Limb (tissue), 2 donors: ENCODE results near the gene SPRED2.

Experiments
- DNase-seq, 2 donors: peaks; one replicate each; pipeline ENCODE4 v3.0.0-alpha.2; 2016; ENCODE audit errors: extremely low spot score in 2 of 2

SPRED2 gene

DNA sequence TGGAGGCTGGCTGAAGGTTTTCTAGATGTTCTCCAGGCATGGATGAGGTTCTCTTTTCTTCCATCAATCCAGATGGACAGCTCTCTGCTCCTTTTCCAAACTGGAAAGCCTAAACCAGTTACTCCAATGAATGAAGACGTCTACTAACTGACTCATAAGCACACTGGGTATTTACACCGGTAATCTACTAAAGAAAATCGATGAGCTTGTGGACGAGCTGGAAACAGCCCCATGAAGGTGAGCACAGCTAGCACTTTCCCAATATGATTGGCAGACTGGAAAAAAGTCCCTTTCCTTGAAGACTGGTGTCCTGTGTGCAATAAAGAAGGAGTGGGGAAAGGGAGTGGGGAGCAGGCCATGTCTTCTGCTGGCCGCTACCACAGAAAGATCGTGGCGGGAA lies 120.8 kb downstream of the SPRED2 start:
- no peak for DNase-seq

GRCh38 chr2:65311049-65311448 lies 121.3 kb downstream of the SPRED2 start:
- no peak for DNase-seq

- DNase-seq: no peak
Measured at GRCh38 chr2:65309699-65310098, 122.7 kb downstream of the SPRED2 start.

GRCh38 chr2:65305934-65306333 lies 126.5 kb downstream of the SPRED2 start:
- no peak for DNase-seq

- peak; percentile 62 to 67 for DNase-seq
Measured at GRCh38 chr2:65300761-65301711, 131.4 kb downstream of the SPRED2 start.

DNA sequence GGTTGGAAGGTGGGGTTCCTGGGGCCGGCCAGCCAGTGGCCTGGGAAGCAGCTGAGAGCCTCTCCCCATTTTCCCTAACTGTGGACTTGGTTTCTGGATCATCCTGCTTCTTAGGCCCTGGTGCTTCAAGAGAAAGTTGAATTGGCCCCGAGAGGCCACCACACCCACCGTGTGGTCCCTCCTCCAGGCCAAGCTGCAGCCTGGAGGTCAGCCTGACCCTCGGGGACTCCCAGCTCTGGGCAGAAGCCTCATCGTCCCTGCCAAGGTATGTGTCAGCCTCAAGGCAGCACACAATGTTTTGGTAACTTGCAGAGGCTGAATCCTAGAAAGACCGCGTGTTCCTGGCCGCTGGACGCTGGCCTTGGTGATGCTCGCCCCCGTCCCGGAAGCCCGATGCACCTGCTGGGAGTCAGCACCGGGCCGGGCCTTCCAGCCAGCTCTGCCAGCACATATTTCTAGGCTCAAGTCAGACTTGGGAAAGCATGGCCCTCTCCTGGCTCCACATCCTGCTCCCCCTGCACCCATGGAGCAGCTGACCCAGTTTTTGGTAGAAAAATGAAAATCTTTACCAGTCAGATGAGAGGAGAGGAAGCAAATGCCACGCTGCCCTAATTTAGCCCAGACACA lies 132.2 kb downstream of the SPRED2 start:
- DNase-seq: peak in 1 of 2 donors; percentile 32

- DNase-seq: no peak
Measured at GRCh38 chr2:65299246-65299645, 133.2 kb downstream of the SPRED2 start.

DNA sequence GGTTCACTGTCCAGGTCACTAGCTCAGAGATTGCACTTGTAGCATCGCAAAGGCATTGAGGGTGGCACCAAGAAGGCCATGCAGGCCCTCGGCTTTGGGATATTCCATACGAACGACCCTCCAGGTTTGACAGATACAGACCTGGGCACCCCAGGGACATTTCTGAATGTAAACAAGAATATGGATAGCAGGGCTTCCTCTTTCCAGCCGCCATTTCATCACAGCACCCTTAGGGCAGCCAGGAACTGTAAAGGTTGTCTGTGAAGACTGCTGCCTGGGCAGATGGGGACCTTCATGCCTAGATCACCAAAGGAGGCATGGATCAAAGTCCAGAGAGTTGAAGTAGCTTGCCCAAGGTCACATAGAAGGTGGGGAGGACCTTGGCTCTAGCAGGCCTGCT lies 134.3 kb downstream of the SPRED2 start:
- no peak for DNase-seq

DNA sequence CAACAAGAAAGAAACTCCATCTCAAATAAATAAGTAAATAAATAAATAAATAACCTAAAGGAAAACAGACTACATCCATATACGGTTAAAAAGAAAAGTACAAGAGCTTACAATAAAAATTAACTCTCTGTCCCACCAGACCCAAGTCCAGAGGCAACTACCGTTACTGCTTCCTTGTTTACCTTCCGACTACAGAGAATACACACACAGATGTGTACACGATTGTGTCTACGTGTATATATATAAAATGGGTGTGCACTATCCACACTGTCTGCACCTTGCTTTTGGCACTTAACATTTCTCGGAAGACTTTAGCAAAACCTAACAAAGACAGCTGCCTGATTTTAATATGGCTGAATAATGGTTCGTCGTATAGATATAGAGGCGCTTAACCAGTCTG lies 134.9 kb downstream of the SPRED2 start:
- no peak for DNase-seq

DNA sequence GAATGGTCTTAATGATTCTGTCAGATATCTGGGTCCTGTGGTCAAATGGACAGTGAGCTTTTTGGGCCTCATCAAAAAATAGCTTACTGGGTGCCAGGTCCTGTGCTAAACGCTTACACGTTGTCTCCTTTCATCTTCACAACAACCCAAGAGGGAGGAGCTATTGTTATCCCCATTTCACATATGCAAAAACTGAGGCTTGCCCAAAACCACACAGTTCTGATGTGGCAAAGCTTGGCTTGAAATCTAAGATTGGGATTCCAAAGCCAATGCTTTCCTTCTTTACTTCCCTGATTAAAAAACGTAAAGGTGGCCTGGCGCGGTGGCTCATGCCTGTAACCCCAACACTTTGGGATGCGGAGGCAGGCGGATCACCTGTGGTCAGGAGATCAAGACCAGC lies 135.4 kb downstream of the SPRED2 start:
- no peak for DNase-seq

- DNase-seq: no peak
Measured at GRCh38 chr2:65294701-65295100, 137.7 kb downstream of the SPRED2 start.

DNA sequence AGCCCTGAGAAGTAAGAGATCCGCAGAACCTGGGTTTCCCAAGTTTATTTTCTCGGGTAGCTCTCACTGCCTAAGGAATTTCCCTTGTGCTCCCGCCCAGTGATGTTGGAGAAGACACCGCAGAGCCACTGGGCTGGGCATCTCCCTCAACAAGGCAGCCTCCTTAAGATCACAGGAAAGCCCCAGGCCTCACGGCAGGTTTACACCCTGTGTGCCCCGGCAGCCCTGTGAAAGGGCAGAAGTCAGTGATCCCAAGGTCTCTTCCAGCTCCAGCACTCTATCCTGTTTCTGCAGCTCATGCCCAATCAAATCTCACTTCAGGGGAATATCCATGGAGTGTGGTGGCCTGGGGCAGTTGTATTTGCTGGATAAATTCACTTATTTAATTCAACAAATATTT lies 138.3 kb downstream of the SPRED2 start:
- no peak for DNase-seq

DNA sequence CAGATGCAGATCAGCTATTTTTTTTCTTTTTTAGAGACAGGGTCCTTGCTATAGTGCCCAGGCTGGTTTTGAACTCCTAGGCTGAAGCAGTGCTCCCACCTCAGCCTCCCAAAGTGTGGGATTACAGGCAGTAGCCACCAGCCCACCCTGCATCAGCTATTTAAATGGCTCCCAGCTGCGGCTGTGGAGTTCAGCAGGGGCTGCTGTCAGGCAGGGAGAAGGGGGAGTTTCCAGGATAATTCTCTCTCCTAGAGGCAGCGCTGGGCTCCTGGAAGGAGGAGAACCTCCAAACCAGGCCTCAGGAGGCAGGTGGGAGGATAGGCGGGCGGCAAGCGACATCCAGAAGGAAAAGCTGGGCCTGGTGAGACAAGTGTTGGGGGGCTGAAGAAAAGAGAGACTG lies 139.0 kb downstream of the SPRED2 start:
- no peak for DNase-seq

DNA sequence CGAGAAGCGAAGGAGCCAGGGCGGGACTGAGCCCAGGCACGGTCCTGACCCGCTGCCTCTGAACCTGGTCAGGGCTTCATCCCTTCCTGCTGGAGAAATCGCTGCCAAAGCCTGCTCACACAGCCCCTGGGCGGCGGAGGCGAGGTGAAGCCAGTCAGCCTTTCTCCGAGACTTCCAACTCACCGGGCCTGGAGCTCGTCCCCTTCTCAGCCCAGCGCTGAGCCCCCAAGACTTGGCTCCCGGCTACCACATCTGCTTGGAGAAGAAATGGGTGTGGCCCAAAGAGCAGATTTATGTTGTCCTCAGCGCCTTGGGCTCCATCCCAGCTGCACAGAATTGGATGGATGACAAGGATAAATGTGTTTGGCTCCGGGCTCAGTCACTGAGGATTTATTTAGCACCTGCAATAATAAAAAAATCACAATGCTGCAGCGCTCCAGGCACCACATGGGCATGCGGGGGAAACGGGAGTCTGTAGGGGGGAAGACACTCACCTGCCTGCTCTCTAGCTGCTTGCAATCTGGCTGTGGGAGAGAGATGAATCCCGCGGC lies 139.9 kb downstream of the SPRED2 start:
- peak; percentile 63 to 84 for DNase-seq

DNA sequence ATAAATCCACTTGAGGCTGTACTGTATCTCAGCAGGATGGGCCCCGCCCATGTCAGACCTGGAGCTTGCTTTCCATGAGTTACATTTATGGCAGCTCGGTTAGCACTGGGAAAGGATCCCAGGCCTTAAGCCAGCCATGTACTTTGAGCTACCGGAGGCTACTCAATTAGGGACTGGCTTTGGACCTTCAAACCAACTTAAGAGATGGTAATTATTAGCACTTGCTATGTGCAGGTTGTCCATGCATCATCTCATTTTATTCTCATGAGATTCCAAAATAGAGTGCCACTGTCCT lies 140.3 kb downstream of the SPRED2 start:
- DNase-seq: peak in 1 of 2 donors; percentile 7

DNA sequence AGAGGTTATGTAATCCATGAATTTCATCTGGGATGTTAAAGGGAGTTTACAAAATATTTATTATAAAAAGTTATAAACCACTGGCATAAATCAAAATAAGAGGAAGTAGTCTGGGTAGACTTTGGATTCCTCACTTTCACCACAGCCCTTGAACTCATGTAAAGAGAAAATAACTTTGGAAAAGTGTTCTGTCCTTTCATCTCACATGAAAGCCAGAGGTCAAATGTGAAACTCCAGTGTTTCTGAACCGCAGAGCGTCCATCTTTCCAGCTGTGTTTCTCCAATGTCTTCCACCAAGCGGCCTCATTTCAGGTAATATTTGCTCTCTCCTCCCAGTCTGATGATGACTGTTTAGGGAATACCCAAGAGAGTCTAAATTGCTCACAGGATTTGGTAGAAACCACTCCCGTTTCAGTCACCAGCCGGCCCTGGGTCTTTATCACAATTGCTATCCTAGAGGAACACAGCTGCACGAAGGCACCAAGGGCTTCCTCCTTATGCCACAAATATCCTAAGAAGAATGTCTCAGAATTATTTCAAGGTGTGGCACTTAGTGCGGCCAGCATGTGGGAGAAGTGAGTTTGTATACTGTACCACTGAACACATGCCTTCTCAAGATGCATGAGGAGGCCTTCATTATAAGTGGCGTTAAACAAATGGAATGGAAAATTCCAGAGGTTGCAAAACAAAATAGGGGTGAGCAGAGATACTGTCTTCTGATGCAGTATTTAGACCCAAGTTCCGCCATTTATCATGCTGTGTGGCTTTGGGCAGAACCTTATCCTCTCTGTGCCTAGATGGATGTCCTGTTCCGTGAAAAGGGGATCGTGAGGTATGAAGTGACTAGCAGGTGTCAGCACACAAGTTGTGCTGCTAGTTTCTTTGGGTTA lies 140.9 kb downstream of the SPRED2 start:
- DNase-seq: no peak

GRCh38 chr2:65287364-65287763 lies 145.0 kb downstream of the SPRED2 start:
- no peak for DNase-seq

DNA sequence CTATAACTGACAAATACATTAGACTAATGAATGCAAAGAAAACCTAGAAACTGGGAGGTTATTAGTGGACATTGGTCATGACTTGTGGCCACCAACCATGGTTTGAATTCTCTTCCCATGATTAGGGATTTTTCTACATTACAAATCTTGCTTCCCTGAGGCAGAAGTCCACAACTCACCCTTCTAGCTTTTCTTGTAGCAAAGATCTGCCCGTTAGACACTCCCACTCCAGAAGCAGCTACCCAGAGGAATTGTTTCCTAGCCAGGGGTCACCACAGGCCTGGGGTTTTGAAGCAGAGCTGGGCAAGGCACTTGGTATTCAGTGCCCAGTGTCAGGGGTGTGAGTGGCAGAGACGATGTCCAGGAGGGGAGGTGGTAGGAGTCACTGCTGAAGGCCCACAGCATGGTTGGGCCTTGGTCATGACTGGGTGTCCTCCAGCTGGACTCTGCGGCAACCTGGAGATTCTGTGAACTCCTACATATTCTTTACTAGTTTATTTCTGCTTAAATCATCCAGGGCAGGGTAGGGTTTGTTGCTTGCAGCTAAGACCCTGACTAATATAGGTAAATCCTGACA lies 149.8 kb downstream of the SPRED2 start:
- peak in 1 of 2 donors; percentile 28 for DNase-seq

- DNase-seq: peak; percentile 51 to 68
Measured at GRCh38 chr2:65281627-65282351, 150.6 kb downstream of the SPRED2 start.

DNA sequence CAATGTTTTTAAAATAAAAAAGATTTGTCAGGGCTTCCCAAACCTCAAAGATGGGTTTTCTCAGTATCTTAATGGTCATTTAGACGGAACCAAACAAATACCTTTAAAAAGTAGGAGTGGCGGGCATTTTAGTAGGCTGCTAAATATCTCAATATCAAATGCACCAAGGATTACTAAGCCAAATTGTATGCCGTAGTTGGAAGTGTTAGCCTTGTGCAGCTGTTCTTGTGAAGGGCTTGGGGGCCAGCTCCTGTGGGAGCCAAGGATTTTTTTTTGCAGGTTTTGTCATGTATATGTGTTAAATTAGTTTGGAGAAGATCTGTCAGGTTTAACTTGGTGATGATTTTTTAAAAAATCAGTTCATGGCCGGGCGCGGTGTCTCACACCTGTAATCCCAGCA lies 152.6 kb downstream of the SPRED2 start:
- DNase-seq: peak in 1 of 2 donors; percentile 3

GRCh38 chr2:65278531-65278981 lies 153.8 kb downstream of the SPRED2 start:
- DNase-seq: peak; percentile 27 to 36
